ENCODE results near the gene ZNF319. TPM values are rescaled to one million over a fixed set of nuclear protein-coding genes. Genes with fewer than 3 reads are reported as not detected.

ZNF319 gene
- total and polyA plus RNA-seq, 2 experiments from 2014 or later, result 1.7 to 10.0 TPM

DNA sequence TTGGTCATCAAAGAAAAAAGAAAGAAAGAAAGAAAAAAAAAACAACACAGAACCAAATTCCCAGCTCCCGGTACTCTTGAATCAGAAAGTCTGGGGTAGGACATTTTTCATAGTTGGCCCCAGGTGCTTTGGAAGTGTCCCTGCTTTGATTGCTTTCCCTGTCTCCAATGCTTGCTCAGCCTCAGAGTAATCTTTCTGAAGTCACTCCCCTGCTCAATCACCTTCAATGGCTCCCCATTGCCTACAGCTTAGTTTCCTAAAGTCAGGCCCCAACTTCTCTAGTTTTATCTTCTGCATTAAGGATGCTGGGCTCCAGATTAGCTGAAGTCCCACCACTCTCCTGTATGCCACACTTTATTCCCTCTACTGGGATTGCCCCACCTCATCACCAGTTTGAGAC is 46.6 kb downstream of the ZNF319 start:
- H3K4me3 ChIP-seq, result no peak overlapping the region
- no peaks in the 10 kb centered on the region for H3K79me2 ChIP-seq (replicated peaks; ENCODE audit: insufficient read depth)
- no peaks in the 10 kb centered on the region for H3F3A ChIP-seq (replicated peaks; ENCODE audit: low read depth)
- no peaks in the 10 kb centered on the region for H4K20me1 ChIP-seq (replicated peaks; ENCODE audit: insufficient read depth)
- H3K36me3 ChIP-seq (ENCODE audit: insufficient read depth), result no peaks in the 10 kb centered on the region
- Mint-ChIP-seq H3K36me3 (ENCODE audit: low read depth) (no peaks in the 10 kb centered on the region), H3K27ac (no peak overlapping the region), H3K27me3 (ENCODE audit: insufficient read depth, low read depth, poor library complexity) (peaks cover 15% of the 10 kb centered on the region), H3K4me1 (peaks cover 19% of the 10 kb centered on the region), H3K9me3 (no peaks in the 10 kb centered on the region), H3K4me3 (no peak overlapping the region)
- H3K4me1 ChIP-seq (ENCODE audit: insufficient read depth), result no peaks in the 10 kb centered on the region
- H3K4me2 ChIP-seq, result no peak overlapping the region
- no peak for TF ChIP-seq JUNB (IDR thresholded peaks at IDR 0.05; ENCODE audit: unreplicated experiment)
- no peak for TF ChIP-seq CTCF (conservative IDR thresholded peaks at IDR 0.05; ENCODE audit: low read depth in 2 of 2)
- TF ChIP-seq EZH2 (IDR thresholded peaks at IDR 0.05; ENCODE audit: low read depth, unreplicated experiment), result no peak
- TF ChIP-seq ZNF331 (CRISPR knock-in tag; IDR thresholded peaks at IDR 0.05; ENCODE audit: low read depth), result no peak
- TF ChIP-seq ZNF462 (CRISPR knock-in tag; IDR thresholded peaks at IDR 0.05), result no peak
- no peak for TF ChIP-seq REST (IDR thresholded peaks at IDR 0.05; ENCODE audit: unreplicated experiment)
- no peak for TF ChIP-seq STAT1 (IDR thresholded peaks at IDR 0.05; ENCODE audit: unreplicated experiment)
- no peak for TF ChIP-seq EZH2phosphoT487 (IDR thresholded peaks at IDR 0.05; ENCODE audit: unreplicated experiment)
- TF ChIP-seq ZNF114 (CRISPR knock-in tag; IDR thresholded peaks at IDR 0.05), result no peak
- no peak for TF ChIP-seq CREB1 (CRISPR knock-in tag; IDR thresholded peaks at IDR 0.05; ENCODE audit: low read depth)
- no peak for DNase-seq (ENCODE audit: low spot score)
- H2AFZ ChIP-seq, result no peak overlapping the region
- no peak overlapping the region for H3K27ac ChIP-seq (ENCODE audit: low read depth)
- no peak for ATAC-seq
- no peaks in the 10 kb centered on the region for H3K9me2 ChIP-seq (ENCODE audit: insufficient read depth)
- H3K27me3 ChIP-seq (ENCODE audit: insufficient read depth), result no peaks in the 10 kb centered on the region
